T-cell (primary cell): Measurements from ENCODE around the gene ILKAP. TPM values are rescaled to one million over a fixed set of nuclear protein-coding genes. Genes with fewer than 3 reads are reported as not detected.

ENCODE experiments used
- ATAC-seq, 4 experiments: fragments of 200-7000 bp in 3 of 4; fragments of 150-1000 bp in 1 of 4; cut with Tn5 transposase; replicated peaks in 1 of 4; 1 replicate in 3 of 4; 2 replicates in 1 of 4; pipeline ENCODE4 v1.10.0; 2021; ENCODE audit warnings: moderate library complexity in 3 of 4, mild to moderate bottlenecking in 2 of 4, moderate number of reproducible peaks in 1 of 4
- CTCF ChIA-PET, 2 donors: fragments of 300-600 bp; sonication (Branson Sonifier 250); formaldehyde crosslinking; loops; one replicate each; lab custom pipeline; 2022; ENCODE audit warnings: antibody characterized with exemption in 2 of 2; lab: Charles Lee
- POLR2A ChIA-PET, 2 donors: fragments of 300-600 bp; sonication (Branson Sonifier 250); formaldehyde crosslinking; loops; one replicate each; lab custom pipeline; 2022; ENCODE audit warnings: antibody characterized with exemption in 2 of 2; lab: Charles Lee
- DNase-seq, 35 experiments: peaks; one replicate each; pipeline versions ENCODE4 v3.0.0 to v3.0.0-alpha.2; 2013 to 2023
- H3K27ac ChIP-seq: one replicate; pipeline ENCODE4 v1.5.1; 2013; ENCODE audit warnings: low read length
- H3K27me3 ChIP-seq, 2 experiments: replicated peaks in 1 of 2; 1 replicate in 1 of 2; 2 replicates in 1 of 2; pipeline versions ENCODE4 v1.6.1 to v1.7.0; 2013; ENCODE audit warnings: low read length in 1 of 2, mixed read lengths in 1 of 2; ENCODE audit not compliant: control insufficient read depth in 2 of 2, insufficient read depth in 2 of 2; ENCODE audit errors: extremely low read depth in 1 of 2
- H3K36me3 ChIP-seq, 2 donors: 1 replicate in 1 of 2; 2 replicates in 1 of 2; pipeline versions ENCODE4 v1.6.1 to v1.7.0; 2013; ENCODE audit warnings: low read length in 1 of 2; ENCODE audit not compliant: control insufficient read depth in 2 of 2, insufficient read depth in 1 of 2; ENCODE audit errors: extremely low read depth in 1 of 2
- H3K4me1 ChIP-seq, 2 experiments: 1 replicate in 1 of 2; 2 replicates in 1 of 2; pipeline versions ENCODE4 v1.6.1 to v1.7.0; 2013; ENCODE audit warnings: low read length in 2 of 2, mixed read lengths in 1 of 2; ENCODE audit not compliant: insufficient read depth in 2 of 2, control insufficient read depth in 1 of 2; ENCODE audit errors: extremely low read depth in 1 of 2
- H3K4me3 ChIP-seq, 2 donors: 1 replicate in 1 of 2; 2 replicates in 1 of 2; pipeline versions ENCODE4 v1.5.1 to v1.7.0; 2013; ENCODE audit warnings: mild to moderate bottlenecking in 2 of 2, low read length in 1 of 2, moderate library complexity in 1 of 2; ENCODE audit not compliant: control insufficient read depth in 1 of 2; ENCODE audit errors: extremely low read depth in 1 of 2
- H3K9me3 ChIP-seq: 2 replicates; pipeline ENCODE4 v1.7.0; 2013
- H3K27ac Mint-ChIP-seq, 2 donors: one replicate each; pipeline ENCODE4 v1.8.0; 2020 to 2021; ENCODE audit warnings: mild to moderate bottlenecking in 2 of 2, mixed read lengths in 2 of 2
- H3K27me3 Mint-ChIP-seq, 2 donors: one replicate each; pipeline ENCODE4 v1.8.0; 2021 to 2022; ENCODE audit warnings: mixed read lengths in 2 of 2
- H3K36me3 Mint-ChIP-seq: one replicate; pipeline ENCODE4 v1.8.0; 2021; ENCODE audit warnings: mixed read lengths
- H3K4me1 Mint-ChIP-seq, 3 donors: one replicate each; pipeline ENCODE4 v1.8.0; 2020 to 2022; ENCODE audit warnings: mixed read lengths in 3 of 3, mild to moderate bottlenecking in 1 of 3
- H3K4me3 Mint-ChIP-seq, 3 donors: one replicate each; pipeline ENCODE4 v1.8.0; 2020 to 2022; ENCODE audit warnings: mild to moderate bottlenecking in 3 of 3, mixed read lengths in 3 of 3, moderate library complexity in 3 of 3
- H3K9me3 Mint-ChIP-seq, 3 donors: one replicate each; pipeline ENCODE4 v1.8.0; 2020 to 2022; ENCODE audit warnings: mixed read lengths in 3 of 3
- WGBS: methylation state at CpG from one replicate; pipeline ENCODE4 v1.1.5; 2013; ENCODE audit warnings: missing lambda C conversion rate; ENCODE audit not compliant: insufficient coverage; 5-methylcytosine and 5-hydroxymethylcytosine counted together
- total RNA-seq, 35 experiments: library from RNA in 6 of 35; stranded (reverse) in 6 of 35; fragments of 120-200 nt in 1 of 35; gene quantifications; one replicate each; pipeline versions ENCODE4 v1.2.1 to v1.2.4 and lab custom pipeline; 2013 to 2026

The ILKAP gene
- total RNA-seq, 5 donors from 2014 or later (not counting 1 experiment from before 2014, with no cell fraction given), result 72.8 to 120 (median 76.3) TPM

DNA sequence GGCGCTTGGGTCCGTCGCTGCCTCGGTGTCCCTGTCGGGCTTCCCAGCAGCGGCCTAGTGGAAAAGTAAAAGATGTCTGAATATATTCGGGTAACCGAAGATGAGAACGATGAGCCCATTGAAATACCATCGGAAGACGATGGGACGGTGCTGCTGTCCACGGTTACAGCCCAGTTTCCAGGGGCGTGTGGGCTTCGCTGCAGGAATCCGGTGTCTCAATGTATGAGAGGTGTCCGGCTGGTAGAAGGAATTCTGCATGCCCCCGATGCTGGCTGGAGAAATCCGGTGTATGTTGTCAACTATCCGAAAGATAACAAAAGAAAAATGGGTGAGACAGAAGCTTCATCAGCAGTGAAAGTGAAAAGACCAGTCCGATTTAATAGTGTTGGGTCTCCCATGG lies 28.3 kb upstream of the ILKAP start:
- no peak overlapping the region for H3K4me3 ChIP-seq
- no peak overlapping the region for H3K27ac ChIP-seq
- Mint-ChIP-seq H3K9me3 (no peaks in the 10 kb centered on the region), H3K4me3 (peak overlapping the region; percentile 65 to 90 (median 81)), H3K36me3 (peaks cover 3% of the 10 kb centered on the region), H3K27me3 (peaks cover 12 to 28% of the 10 kb centered on the region in 2 donors), H3K4me1 (peaks cover 20 to 56% (median 37%) of the 10 kb centered on the region in 3 donors), H3K27ac (peak overlapping the region in 1 of 2 donors; percentile 58)
- H3K27me3 ChIP-seq, result peaks cover 10 to 34% of the 10 kb centered on the region in 2 experiments
- H3K4me1 ChIP-seq, result peaks cover 5 to 19% of the 10 kb centered on the region in 2 experiments
- CTCF ChIA-PET, result interaction anchor here in 1 of 2 donors (0.6 kb wide), 1 partner anchor 196 kb away, joined by 3 read pairs; no protein-coding TSS in a partner anchor
- WGBS, result 67% methylated on average over 20 of the region's 21 CpGs
- ATAC-seq, result no peak
- peaks cover 0 to 8% of the 10 kb centered on the region in 2 donors for H3K36me3 ChIP-seq
- POLR2A ChIA-PET, result interaction anchor here in 1 of 2 donors (0.7 kb wide), 1 partner anchor 171 kb away, joined by 3 read pairs; the partner anchor contains the start of gene SCLY
- no peaks in the 10 kb centered on the region for H3K9me3 ChIP-seq
- no peak for DNase-seq

DNA sequence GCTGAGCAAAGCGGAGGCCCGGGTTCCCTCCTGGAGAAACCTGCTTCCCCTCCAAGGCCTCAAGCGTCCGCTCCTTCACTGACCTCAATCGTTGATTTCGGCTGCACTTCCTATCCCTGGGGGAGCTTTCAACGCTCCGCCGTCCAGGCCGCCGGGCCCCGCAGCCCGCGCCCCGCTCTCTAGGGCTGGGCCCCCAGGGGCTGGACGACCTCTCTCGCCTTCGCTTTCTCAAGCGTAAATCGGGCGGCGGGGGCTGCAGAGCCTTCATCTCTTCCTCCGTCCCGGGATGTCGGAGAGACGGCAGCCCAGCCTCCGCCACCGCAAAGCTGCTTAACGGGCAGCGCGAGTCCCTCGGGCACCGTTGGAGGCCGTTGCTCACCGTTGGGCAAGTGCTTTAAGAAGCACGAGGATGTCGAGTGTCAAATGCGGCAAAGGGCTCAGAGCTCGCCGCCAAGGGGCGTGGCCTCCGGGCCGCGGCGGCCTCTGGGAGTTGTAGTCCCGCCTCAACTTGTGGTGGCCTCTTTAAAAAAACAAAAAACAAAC lies 27.8 kb upstream of the ILKAP start:
- Histone ChIP-seq H3K9me3 (no peaks in the 10 kb centered on the region), H3K36me3 (peaks cover 0 to 10% of the 10 kb centered on the region in 2 donors), H3K27ac (no peak overlapping the region), H3K27me3 (peaks cover 6 to 29% of the 10 kb centered on the region in 2 experiments), H3K4me1 (peaks cover 5 to 19% of the 10 kb centered on the region in 2 experiments), H3K4me3 (peak overlapping the region; percentile 54 to 60)
- CTCF ChIA-PET, result interaction anchor here in 1 of 2 donors (0.6 to 0.9 kb wide), 2 partner anchors 11 to 196 kb away, joined by 3 to 5 read pairs; no protein-coding TSS in a partner anchor
- H3K9me3 Mint-ChIP-seq, result no peaks in the 10 kb centered on the region
- H3K27ac Mint-ChIP-seq, result peak overlapping the region; percentile 39 to 58
- peaks cover 3% of the 10 kb centered on the region for H3K36me3 Mint-ChIP-seq
- ATAC-seq (peak; percentile 86 to 92 (median 89)), DNase-seq (peak; percentile 49 to 87 (median 75))
- 7% methylated on average over 43 of the region's 46 CpGs for WGBS
- POLR2A ChIA-PET, result interaction anchor here in 1 of 2 donors (0.7 kb wide), 1 partner anchor 170 kb away, joined by 3 read pairs; the partner anchor contains the start of gene SCLY
- H3K27me3 Mint-ChIP-seq, result peaks cover 12 to 26% of the 10 kb centered on the region in 2 donors
- peak overlapping the region; percentile 65 to 90 (median 81) for H3K4me3 Mint-ChIP-seq
- H3K4me1 Mint-ChIP-seq, result peaks cover 20 to 56% (median 37%) of the 10 kb centered on the region in 3 donors

DNA sequence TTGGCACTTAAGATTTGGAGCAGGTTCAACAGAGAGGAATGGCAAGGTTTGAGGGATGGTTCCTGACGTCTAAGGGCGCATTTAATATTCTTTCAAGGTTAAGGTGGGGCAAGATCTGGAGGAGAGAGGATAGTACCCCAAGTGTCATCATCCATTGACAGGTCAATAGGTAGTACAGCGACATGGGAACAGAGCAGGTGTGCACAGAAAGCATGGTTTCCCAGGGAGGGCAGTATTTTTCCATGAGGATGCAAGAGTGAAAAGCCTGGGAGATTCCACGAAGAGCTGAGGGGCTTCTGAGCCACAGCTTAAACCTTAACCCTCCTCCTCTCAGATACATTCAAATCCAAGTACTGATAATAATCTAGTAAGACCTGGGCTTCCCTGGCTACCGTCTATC lies 27.2 kb upstream of the ILKAP start:
- H3K27ac Mint-ChIP-seq, result peak overlapping the region in 1 of 2 donors; percentile 6
- DNase-seq (no peak), ATAC-seq (no peak)
- Histone ChIP-seq H3K27me3 (peaks cover 2 to 24% of the 10 kb centered on the region in 2 experiments), H3K27ac (no peak overlapping the region), H3K36me3 (peaks cover 0 to 10% of the 10 kb centered on the region in 2 donors), H3K4me1 (peaks cover 5 to 19% of the 10 kb centered on the region in 2 experiments), H3K9me3 (no peaks in the 10 kb centered on the region), H3K4me3 (peak overlapping the region in 1 of 2 donors; percentile 60)
- H3K4me3 Mint-ChIP-seq, result peak overlapping the region; percentile 65 to 90 (median 81)
- ChIA-PET POLR2A (no interaction called here), CTCF (interaction anchor here in 1 of 2 donors (0.9 kb wide), 1 partner anchor 12 kb away, joined by 5 read pairs; no protein-coding TSS in a partner anchor)
- 92% methylated on average over 4 of the region's 5 CpGs for WGBS
- peaks cover 5% of the 10 kb centered on the region for H3K36me3 Mint-ChIP-seq
- no peaks in the 10 kb centered on the region for H3K9me3 Mint-ChIP-seq
- peaks cover 20 to 56% (median 37%) of the 10 kb centered on the region in 3 donors for H3K4me1 Mint-ChIP-seq
- peaks cover 8 to 20% of the 10 kb centered on the region in 2 donors for H3K27me3 Mint-ChIP-seq

DNA sequence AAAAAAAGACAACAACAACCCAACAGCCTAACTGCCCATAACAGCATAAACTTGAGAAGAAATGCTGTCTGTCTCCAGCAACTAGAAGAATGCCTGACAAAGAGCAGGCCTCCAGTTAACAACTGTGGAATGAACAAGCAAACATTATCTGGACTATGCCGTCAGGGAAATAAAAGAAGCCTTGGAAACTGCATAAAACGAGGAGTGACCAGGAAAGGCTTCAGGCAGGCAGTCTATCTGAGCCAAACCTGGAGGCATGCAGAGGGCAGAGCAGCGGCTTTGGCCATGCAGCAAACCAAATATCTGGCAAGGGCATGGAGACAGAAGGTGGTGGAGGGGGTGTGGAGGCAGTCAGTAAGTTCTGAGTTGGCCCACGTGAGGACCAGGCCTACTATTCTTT lies 25.2 kb upstream of the ILKAP start:
- Mint-ChIP-seq H3K9me3 (no peaks in the 10 kb centered on the region), H3K4me1 (peaks cover 18 to 54% (median 33%) of the 10 kb centered on the region in 3 donors), H3K27ac (no peak overlapping the region), H3K36me3 (peaks cover 9% of the 10 kb centered on the region), H3K27me3 (peaks cover 0 to 11% of the 10 kb centered on the region in 2 donors), H3K4me3 (no peak overlapping the region)
- WGBS, result 83% methylated on average over 4 of the region's 4 CpGs
- Histone ChIP-seq H3K4me3 (no peak overlapping the region), H3K36me3 (peaks cover 0 to 13% of the 10 kb centered on the region in 2 donors), H3K27me3 (peaks cover 2 to 14% of the 10 kb centered on the region in 2 experiments), H3K4me1 (peaks cover 5 to 14% of the 10 kb centered on the region in 2 experiments), H3K27ac (no peak overlapping the region), H3K9me3 (no peaks in the 10 kb centered on the region)
- CTCF ChIA-PET, result no interaction called here
- ATAC-seq (no peak), DNase-seq (no peak)
- POLR2A ChIA-PET, result no interaction called here

DNA sequence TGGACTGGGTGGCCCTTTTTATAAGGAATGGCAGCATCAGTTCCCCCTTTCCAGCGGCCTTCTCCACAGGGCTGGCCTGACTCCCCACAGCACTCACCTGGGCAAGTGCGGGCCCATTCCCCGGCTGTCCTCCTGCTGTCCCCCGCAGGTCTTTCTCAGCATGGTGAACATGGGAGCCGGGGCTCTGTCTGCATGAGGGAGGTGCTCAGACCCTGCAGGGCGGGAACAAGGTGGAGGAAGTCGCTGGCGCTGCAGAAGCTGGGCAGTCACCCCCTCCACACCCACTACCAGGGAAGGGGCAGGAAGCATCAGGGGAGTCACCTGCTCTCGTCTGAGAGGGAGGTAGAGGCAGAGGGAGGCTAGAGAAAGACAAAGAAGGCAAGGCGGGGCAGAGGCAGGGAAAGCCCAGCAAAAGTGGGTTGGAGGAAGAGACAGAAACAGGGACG lies 24.1 kb upstream of the ILKAP start:
- Mint-ChIP-seq H3K9me3 (no peaks in the 10 kb centered on the region), H3K27me3 (peaks cover 0 to 7% of the 10 kb centered on the region in 2 donors), H3K27ac (no peak overlapping the region), H3K4me1 (peaks cover 16 to 48% (median 31%) of the 10 kb centered on the region in 3 donors), H3K36me3 (peaks cover 11% of the 10 kb centered on the region), H3K4me3 (no peak overlapping the region)
- 91% methylated on average over 7 of the region's 11 CpGs for WGBS
- DNase-seq, result no peak
- peaks cover 0 to 13% of the 10 kb centered on the region in 2 donors for H3K36me3 ChIP-seq
- no peak overlapping the region for H3K27ac ChIP-seq
- peaks cover 5 to 14% of the 10 kb centered on the region in 2 experiments for H3K4me1 ChIP-seq
- no peak overlapping the region for H3K4me3 ChIP-seq
- no peaks in the 10 kb centered on the region for H3K9me3 ChIP-seq
- CTCF ChIA-PET, result no interaction called here
- ATAC-seq, result no peak
- POLR2A ChIA-PET, result no interaction called here
- H3K27me3 ChIP-seq, result peaks cover 0 to 14% of the 10 kb centered on the region in 2 experiments

DNA sequence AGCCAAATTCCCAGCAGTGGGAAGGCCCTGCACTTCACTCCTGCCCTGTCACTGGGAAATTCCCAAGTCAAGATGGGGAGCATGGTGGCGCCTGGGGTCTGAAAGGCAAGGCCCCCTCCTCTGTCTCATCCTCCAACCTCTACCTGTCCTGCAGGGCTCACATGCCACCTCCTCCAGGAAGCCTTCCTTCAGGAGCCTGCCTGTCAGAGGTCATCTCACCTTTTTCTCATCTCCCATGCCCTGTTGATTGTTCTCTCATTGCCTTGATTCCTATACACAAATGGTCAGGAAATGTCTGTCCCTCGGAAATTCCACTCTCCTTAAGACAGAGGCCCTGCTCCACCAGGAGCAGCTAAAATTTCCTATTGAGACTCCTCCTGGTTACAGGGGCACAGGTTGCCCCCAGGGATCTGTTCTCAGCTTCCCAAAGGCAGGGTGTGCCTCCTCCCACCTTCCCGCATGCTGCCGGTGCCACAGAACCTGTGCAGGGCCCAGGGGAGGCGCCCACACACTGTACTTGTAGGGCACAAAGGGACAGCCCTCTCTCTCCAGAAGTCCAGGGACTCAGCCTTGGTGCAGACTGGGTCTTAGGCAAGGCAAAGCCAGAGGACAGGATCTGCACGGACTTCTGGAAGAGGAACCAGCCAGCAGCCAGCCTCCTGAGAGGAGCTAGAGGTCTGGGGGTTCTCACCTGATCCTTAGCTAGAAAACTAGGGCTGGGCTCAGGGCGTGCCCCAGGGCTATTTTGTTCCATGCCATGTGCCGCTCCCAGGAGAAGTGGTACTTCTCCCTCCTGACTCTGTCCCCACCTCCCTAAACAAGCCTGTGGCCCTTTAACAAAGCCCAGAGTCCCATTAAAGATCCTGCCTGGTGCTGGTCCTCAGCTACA lies 23.4 kb upstream of the ILKAP start:
- Histone ChIP-seq H3K36me3 (peaks cover 0 to 13% of the 10 kb centered on the region in 2 donors), H3K4me1 (peaks cover 5 to 13% of the 10 kb centered on the region in 2 experiments), H3K9me3 (no peaks in the 10 kb centered on the region), H3K4me3 (no peak overlapping the region), H3K27me3 (peaks cover 0 to 14% of the 10 kb centered on the region in 2 experiments), H3K27ac (no peak overlapping the region)
- WGBS, result 86% methylated on average over 7 of the region's 8 CpGs
- DNase-seq (no peak), ATAC-seq (no peak)
- Mint-ChIP-seq H3K9me3 (no peaks in the 10 kb centered on the region), H3K36me3 (peaks cover 11% of the 10 kb centered on the region), H3K4me1 (peaks cover 13 to 41% (median 25%) of the 10 kb centered on the region in 3 donors), H3K4me3 (no peak overlapping the region), H3K27ac (no peak overlapping the region), H3K27me3 (peaks cover 0 to 7% of the 10 kb centered on the region in 2 donors)
- ChIA-PET CTCF (no interaction called here), POLR2A (no interaction called here)
